MM.1S (cell line): Measurements from ENCODE around the gene PRIM1.
"Not testable (repeated sequence)": the region's sequence is repeated elsewhere in the genome, so short reads cannot be mapped to it uniquely, and the experiment has no call there.

Source experiments
- DNase-seq: peaks from one replicate; pipeline ENCODE4 v3.0.0-alpha.2; 2015
- H2AFZ ChIP-seq: fragments of 300-600 bp; sonication (generic); 2 replicates; pipeline ENCODE4 v1.6.0; 2016; ENCODE audit warnings: antibody characterized with exemption, low read length
- H3F3A ChIP-seq: fragments of 300-600 bp; sonication (generic); 2 replicates; pipeline ENCODE4 v1.6.1; 2016; ENCODE audit warnings: mild to moderate bottlenecking, antibody characterized with exemption, low read length, moderate library complexity, mixed read lengths; ENCODE audit not compliant: insufficient read depth
- H3K27ac ChIP-seq: fragments of 300-600 bp; sonication (generic); 2 replicates; pipeline ENCODE4 v1.5.1; 2016; ENCODE audit warnings: mild to moderate bottlenecking, low read length
- H3K27me3 ChIP-seq: fragments of 300-600 bp; sonication (generic); replicated peaks from 2 replicates; pipeline ENCODE4 v1.6.0; 2016; ENCODE audit warnings: low read length; ENCODE audit not compliant: insufficient read depth
- H3K36me3 ChIP-seq: fragments of 300-600 bp; sonication (generic); replicated peaks from 2 replicates; pipeline ENCODE4 v1.6.1; 2016; ENCODE audit warnings: mild to moderate bottlenecking, low read length, mixed read lengths; ENCODE audit not compliant: insufficient read depth
- H3K4me1 ChIP-seq: fragments of 300-600 bp; sonication (generic); 2 replicates; pipeline ENCODE4 v1.6.1; 2016; ENCODE audit warnings: low read length, mixed read lengths
- H3K4me2 ChIP-seq: fragments of 300-600 bp; sonication (generic); 2 replicates; pipeline ENCODE4 v1.6.0; 2016; ENCODE audit warnings: low read depth, low read length
- H3K4me3 ChIP-seq: fragments of 300-600 bp; sonication (generic); 2 replicates; pipeline ENCODE4 v1.5.1; 2016; ENCODE audit warnings: low read length, mixed read lengths
- H3K79me2 ChIP-seq: fragments of 300-600 bp; sonication (generic); 2 replicates; pipeline ENCODE4 v1.6.1; 2016; ENCODE audit warnings: mixed run types, low read length, mixed read lengths
- H3K9ac ChIP-seq: fragments of 300-600 bp; sonication (generic); 2 replicates; pipeline ENCODE4 v1.6.1; 2016; ENCODE audit warnings: low read length, mixed read lengths
- H3K9me2 ChIP-seq: fragments of 300-600 bp; sonication (generic); replicated peaks from 2 replicates; pipeline ENCODE4 v1.6.1; 2016; ENCODE audit warnings: mild to moderate bottlenecking, low read length, mixed read lengths; ENCODE audit not compliant: insufficient read depth
- H3K9me3 ChIP-seq: fragments of 300-600 bp; sonication (generic); replicated peaks from 2 replicates; pipeline ENCODE4 v1.6.1; 2016; ENCODE audit warnings: mild to moderate bottlenecking, low read length, mixed read lengths; ENCODE audit not compliant: insufficient read depth
- H4K20me1 ChIP-seq: fragments of 300-600 bp; sonication (generic); 2 replicates; pipeline ENCODE4 v1.6.1; 2016; ENCODE audit warnings: mild to moderate bottlenecking, low read length, moderate library complexity, mixed read lengths; ENCODE audit not compliant: insufficient read depth
- EZH2 ChIP-seq: fragments of 300-600 bp; sonication (generic); optimal IDR thresholded peaks from 2 replicates; pipeline ENCODE3; 2017; ENCODE audit warnings: low read depth, mild to moderate bottlenecking, antibody characterized with exemption, low read length, mixed read lengths
- EZH2phosphoT487 ChIP-seq: fragments of 300-600 bp; sonication (generic); IDR thresholded peaks from 2 replicates; pipeline ENCODE4 v1.6.1; 2018; ENCODE audit warnings: antibody characterized with exemption, low read length
- TF ChIP-seq, protein P1 (sequence below): fragments of 300-600 bp; sonication (generic); IDR thresholded peaks from 2 replicates; pipeline ENCODE4 v1.5.1; 2016; ENCODE audit warnings: antibody characterized with exemption, low read length, mixed read lengths

The PRIM1 gene

DNA sequence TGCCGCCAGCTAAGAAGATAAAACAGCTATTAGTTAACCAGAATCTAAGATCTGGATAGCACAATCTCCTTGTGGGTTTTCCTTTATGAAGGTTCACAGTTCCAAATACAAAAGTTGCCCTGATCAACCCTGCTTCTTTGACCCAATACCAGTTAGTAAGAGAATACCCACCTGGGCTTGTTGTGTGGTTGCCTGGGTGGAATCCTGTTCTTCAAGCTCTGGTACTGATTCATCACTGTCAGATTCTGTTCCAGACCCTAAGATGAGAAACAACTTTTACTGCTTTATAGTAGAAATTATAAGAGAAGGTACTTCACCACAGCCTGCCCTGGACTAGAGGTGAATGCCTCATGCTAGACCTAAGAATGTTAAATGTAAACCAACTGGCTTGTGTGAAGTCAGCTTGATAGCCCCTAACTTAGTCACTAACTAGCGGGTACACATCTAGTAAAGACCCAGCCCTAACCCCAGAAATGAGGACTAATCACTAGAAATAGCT is 37.6 kb downstream of the PRIM1 start:
- Histone ChIP-seq H3K9me3 (no peaks in the 10 kb centered on the region), H3K79me2 (peaks cover 62% of the 10 kb centered on the region), H3K4me1 (peaks cover 65% of the 10 kb centered on the region), H3K4me2 (peak overlapping the region; percentile 53), H3F3A (peaks cover 82% of the 10 kb centered on the region), H3K36me3 (peaks cover 13% of the 10 kb centered on the region), H3K9me2 (no peaks in the 10 kb centered on the region), H3K4me3 (0 out of 2 replicates have a peak overlapping the region, but pooled peaks have one; percentile 0), H3K27me3 (no peaks in the 10 kb centered on the region), H2AFZ (no peak overlapping the region), H4K20me1 (peaks cover 23% of the 10 kb centered on the region), H3K27ac (peak overlapping the region; percentile 95), H3K9ac (peak overlapping the region; percentile 64)
- TF ChIP-seq, protein P1, sequence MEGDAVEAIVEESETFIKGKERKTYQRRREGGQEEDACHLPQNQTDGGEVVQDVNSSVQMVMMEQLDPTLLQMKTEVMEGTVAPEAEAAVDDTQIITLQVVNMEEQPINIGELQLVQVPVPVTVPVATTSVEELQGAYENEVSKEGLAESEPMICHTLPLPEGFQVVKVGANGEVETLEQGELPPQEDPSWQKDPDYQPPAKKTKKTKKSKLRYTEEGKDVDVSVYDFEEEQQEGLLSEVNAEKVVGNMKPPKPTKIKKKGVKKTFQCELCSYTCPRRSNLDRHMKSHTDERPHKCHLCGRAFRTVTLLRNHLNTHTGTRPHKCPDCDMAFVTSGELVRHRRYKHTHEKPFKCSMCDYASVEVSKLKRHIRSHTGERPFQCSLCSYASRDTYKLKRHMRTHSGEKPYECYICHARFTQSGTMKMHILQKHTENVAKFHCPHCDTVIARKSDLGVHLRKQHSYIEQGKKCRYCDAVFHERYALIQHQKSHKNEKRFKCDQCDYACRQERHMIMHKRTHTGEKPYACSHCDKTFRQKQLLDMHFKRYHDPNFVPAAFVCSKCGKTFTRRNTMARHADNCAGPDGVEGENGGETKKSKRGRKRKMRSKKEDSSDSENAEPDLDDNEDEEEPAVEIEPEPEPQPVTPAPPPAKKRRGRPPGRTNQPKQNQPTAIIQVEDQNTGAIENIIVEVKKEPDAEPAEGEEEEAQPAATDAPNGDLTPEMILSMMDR = no peak
- no peak for TF ChIP-seq EZH2phosphoT487
- DNase-seq = peak; percentile 55

- H4K20me1 ChIP-seq = peaks cover 15% of the 10 kb centered on the region
- H3K27me3 ChIP-seq = no peaks in the 10 kb centered on the region
- peaks cover 80% of the 10 kb centered on the region for H3F3A ChIP-seq
- H3K9me2 ChIP-seq = no peaks in the 10 kb centered on the region
- H3K9me3 ChIP-seq = no peaks in the 10 kb centered on the region
- H2AFZ ChIP-seq = no peak overlapping the region
- DNase-seq = peak; percentile 90
- no peak overlapping the region for H3K4me3 ChIP-seq
- peak overlapping the region; percentile 64 for H3K9ac ChIP-seq
- H3K27ac ChIP-seq = peak overlapping the region; percentile 95
- peaks cover 54% of the 10 kb centered on the region for H3K4me1 ChIP-seq
- peaks cover 13% of the 10 kb centered on the region for H3K36me3 ChIP-seq
- TF ChIP-seq EZH2 (no peak), EZH2phosphoT487 (no peak)
- TF ChIP-seq, protein P1 = no peak
- peak overlapping the region; percentile 53 for H3K4me2 ChIP-seq
- H3K79me2 ChIP-seq = peaks cover 51% of the 10 kb centered on the region
These were observed 38.8 kb downstream of the PRIM1 start for GRCh38 chr12:56713345-56713744.

GRCh38 chr12:56709759-56710376 is 42.3 kb downstream of the PRIM1 start:
- Histone ChIP-seq H3K9me2 (no peaks in the 10 kb centered on the region), H4K20me1 (no peaks in the 10 kb centered on the region), H3K9ac (no peak overlapping the region), H3K27ac (peak overlapping the region; percentile 32; the same call in 1 of the 2 replicates), H3K4me1 (peaks cover 34% of the 10 kb centered on the region), H3K4me2 (no peak overlapping the region), H3K79me2 (peaks cover 21% of the 10 kb centered on the region), H3K27me3 (no peaks in the 10 kb centered on the region), H3K36me3 (peaks cover 13% of the 10 kb centered on the region), H3K9me3 (no peaks in the 10 kb centered on the region), H2AFZ (no peak overlapping the region), H3K4me3 (no peak overlapping the region), H3F3A (peaks cover 62% of the 10 kb centered on the region)
- TF ChIP-seq EZH2phosphoT487 = no peak
- no peak for TF ChIP-seq EZH2
- TF ChIP-seq, protein P1 = no peak
- DNase-seq = no peak

- not testable (repeated sequence) for H2AFZ ChIP-seq, H3K27me3 ChIP-seq, H3K4me2 ChIP-seq, H3K9me3 ChIP-seq, H3K79me2 ChIP-seq, H3K27ac ChIP-seq, DNase-seq, H3K9me2 ChIP-seq, H4K20me1 ChIP-seq, H3K9ac ChIP-seq, H3K36me3 ChIP-seq, H3K4me3 ChIP-seq
- Histone ChIP-seq H3F3A (peaks cover 24% of the 10 kb centered on the region), H3K4me1 (peaks cover 15% of the 10 kb centered on the region; the same call in 1 of the 2 replicates)
These were observed 47.6 kb downstream of the PRIM1 start for GRCh38 chr12:56704522-56704921.
